HepG2 (cell line): ENCODE data around the gene CDK11B. TPM values are rescaled to one million over a fixed set of nuclear protein-coding genes. Genes with fewer than 3 reads are reported as not detected.

Experiments used
- ARHGAP35 ChIP-seq: sonication (generic); formaldehyde crosslinking; IDR thresholded peaks from 2 replicates; pipeline ENCODE4 v1.9.0; 2022; ENCODE audit warnings: mild to moderate bottlenecking, inconsistent platforms, moderate library complexity, missing genetic modification reagents, borderline replicate concordance
- CREB1 ChIP-seq, 2 experiments: fragments of 450-650 bp in 1 of 2; IDR thresholded peaks; 2 replicates each; pipeline ENCODE4 v1.6.1; 2016 to 2017; ENCODE audit warnings: control low read depth in 1 of 2, mild to moderate bottlenecking in 1 of 2, missing compliant biosample characterization in 1 of 2, missing genetic modification characterization in 1 of 2
- HOXA5 ChIP-seq: sonication (generic); formaldehyde crosslinking; IDR thresholded peaks from 2 replicates; pipeline ENCODE4 v1.4.0; 2020; ENCODE audit warnings: missing genetic modification reagents
- KLF12 ChIP-seq: sonication (generic); formaldehyde crosslinking; IDR thresholded peaks from 2 replicates; pipeline ENCODE4 v1.4.0; 2020; ENCODE audit warnings: missing genetic modification reagents, borderline replicate concordance
- KLF15 ChIP-seq: sonication (generic); formaldehyde crosslinking; IDR thresholded peaks from 2 replicates; pipeline ENCODE4 v1.8.1; 2023; ENCODE audit warnings: borderline replicate concordance, mild to moderate bottlenecking, inconsistent platforms, missing genetic modification reagents, mixed read lengths
- MTA3 ChIP-seq: sonication (generic); formaldehyde crosslinking; IDR thresholded peaks from 2 replicates; pipeline ENCODE4 v1.4.0; 2020; ENCODE audit warnings: missing genetic modification reagents
- MTF2 ChIP-seq: sonication (generic); formaldehyde crosslinking; IDR thresholded peaks from 2 replicates; pipeline ENCODE4 v1.5.0; 2020; ENCODE audit warnings: missing genetic modification reagents, borderline replicate concordance
- NCOR1 ChIP-seq: fragments of 200-600 bp; sonication (generic); IDR thresholded peaks from 2 replicates; pipeline ENCODE4 v1.7.0; 2017; ENCODE audit warnings: antibody characterized with exemption, low read length, borderline replicate concordance
- NRL ChIP-seq: sonication (generic); formaldehyde crosslinking; IDR thresholded peaks from 2 replicates; pipeline ENCODE4 v1.5.0; 2020; ENCODE audit warnings: missing genetic modification reagents, mild to moderate bottlenecking, moderate library complexity, borderline replicate concordance
- PLRG1 ChIP-seq: fragments of 450-650 bp; conservative IDR thresholded peaks from 2 replicates; pipeline ENCODE4 v1.6.1; 2016
- RFXANK ChIP-seq: IDR thresholded peaks from 2 replicates; pipeline ENCODE4 v1.6.1; 2016
- SYNCRIP ChIP-seq: fragments of 200-400 bp; formaldehyde crosslinking; IDR thresholded peaks from 2 replicates; pipeline ENCODE4 v1.6.1; 2018; ENCODE audit warnings: mild to moderate bottlenecking, low read depth, low read length; ENCODE audit not compliant: insufficient read depth
- ZBTB21 ChIP-seq: sonication (generic); formaldehyde crosslinking; IDR thresholded peaks from 2 replicates; pipeline ENCODE4 v1.4.0; 2020; ENCODE audit warnings: missing genetic modification reagents
- ZBTB3 ChIP-seq: sonication (generic); formaldehyde crosslinking; IDR thresholded peaks from 2 replicates; pipeline ENCODE4 v1.4.0; 2020; ENCODE audit warnings: low read depth, mild to moderate bottlenecking, moderate library complexity, missing genetic modification reagents, borderline replicate concordance
- ZNF232 ChIP-seq: sonication (generic); formaldehyde crosslinking; IDR thresholded peaks from 2 replicates; pipeline ENCODE4 v1.4.0; 2020; ENCODE audit warnings: missing genetic modification reagents, borderline replicate concordance
- ZNF460 ChIP-seq: sonication (generic); formaldehyde crosslinking; IDR thresholded peaks from 2 replicates; pipeline ENCODE4 v1.5.1; 2020; ENCODE audit warnings: missing genetic modification reagents, mild to moderate bottlenecking, borderline replicate concordance
- ZNF468 ChIP-seq: sonication (generic); formaldehyde crosslinking; IDR thresholded peaks from 2 replicates; pipeline ENCODE4 v1.8.0; 2022; ENCODE audit warnings: mild to moderate bottlenecking, moderate library complexity, missing genetic modification reagents
- ZNF720 ChIP-seq: sonication (generic); formaldehyde crosslinking; IDR thresholded peaks from 2 replicates; pipeline ENCODE4 v1.4.0; 2020; ENCODE audit warnings: missing genetic modification reagents
- polyA plus RNA-seq, 8 experiments: library from polyadenylated mRNA; depleted of rRNA in 3 of 8; stranded (reverse) in 7 of 8; unstranded in 1 of 8; fragments of >200 nt; fragmentation: Illumina TruSeq in 4 of 8; extraction: Trizol in 4 of 8; gene quantifications; 2 replicates each; pipeline versions ENCODE4 v1.2.1 to v1.2.3, GENCODE V29; 2011 to 2016; ENCODE audit warnings: low read depth in 4 of 8, missing spikeins in 1 of 8, mixed read lengths in 1 of 8; ENCODE audit not compliant: insufficient read depth in 1 of 8
- total RNA-seq, 5 experiments: library from RNA; depleted of rRNA; stranded (reverse); fragments of >200 nt; fragmentation: Illumina TruSeq; extraction: Trizol; gene quantifications; 2 replicates each; pipeline ENCODE4 v1.2.3, GENCODE V29; 2016; ENCODE audit warnings: low read depth in 1 of 5
- TF ChIP-seq, protein P1 (sequence below): sonication (generic); formaldehyde crosslinking; IDR thresholded peaks from 2 replicates; pipeline ENCODE4 v1.5.1; 2020; ENCODE audit warnings: mild to moderate bottlenecking, missing genetic modification reagents
- TF ChIP-seq, protein P2 (sequence below): sonication (generic); formaldehyde crosslinking; IDR thresholded peaks from 2 replicates; pipeline ENCODE4 v1.4.0; 2020; ENCODE audit warnings: low read depth, mild to moderate bottlenecking, missing genetic modification reagents
- TF ChIP-seq, protein P3 (sequence below): IDR thresholded peaks from 2 replicates; pipeline ENCODE4 v1.6.1; 2016; ENCODE audit warnings: missing biosample characterization, missing genetic modification reagents, low read depth

The CDK11B gene
- total and polyA plus RNA-seq, 2 of the 13 experiments (the other 11 are each of a cell fraction or from before 2014, with no cell fraction given): 3.6 to 15.1 TPM

DNA sequence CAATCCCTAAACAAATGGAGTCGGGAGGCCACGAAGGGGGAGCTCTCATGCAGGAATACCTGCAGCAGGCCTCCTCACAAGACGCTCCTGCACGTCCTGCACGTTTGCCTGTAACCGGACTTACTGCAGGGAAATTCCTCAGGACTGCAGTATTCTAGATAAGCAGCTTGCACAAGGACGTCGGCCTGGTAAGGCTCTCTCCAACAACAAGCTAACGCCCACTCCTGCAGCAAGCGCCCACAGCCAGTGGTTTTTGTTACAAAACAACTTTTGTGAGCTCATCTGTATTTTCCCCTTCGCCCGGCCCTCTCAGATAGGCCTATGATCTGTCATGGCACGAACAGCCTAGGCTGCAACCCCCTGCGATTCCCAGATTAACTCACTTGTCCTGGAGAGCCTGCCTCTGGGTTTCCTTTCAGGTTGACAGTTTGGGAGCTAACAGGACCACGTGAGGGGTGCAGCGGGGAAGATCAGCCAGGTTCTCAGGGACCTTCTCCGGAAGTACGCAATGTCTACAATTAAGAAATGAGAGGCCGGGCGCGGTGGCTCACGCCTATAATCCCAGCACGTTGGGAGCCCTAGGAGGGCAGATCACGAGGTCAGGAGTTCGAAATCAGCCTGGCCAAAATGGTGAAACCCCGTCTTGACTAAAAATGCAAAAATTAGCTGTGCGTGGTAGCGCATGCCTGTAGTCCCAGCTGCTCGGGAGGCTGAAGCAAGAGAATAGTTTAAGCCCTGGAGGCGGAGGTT lies 44.4 kb downstream of the CDK11B start (continued):
- TF ChIP-seq ARHGAP35 (CRISPR knock-in tag): no peak
- TF ChIP-seq CREB1 (IDR thresholded peaks at IDR 0.05): no peak
- peak; percentile 65 for TF ChIP-seq CREB1 (CRISPR knock-in tag; IDR thresholded peaks at IDR 0.05)
- peak; percentile 40; the same call in 1 of the 2 replicates for TF ChIP-seq KLF12 (CRISPR knock-in tag)
- TF ChIP-seq, protein P1, sequence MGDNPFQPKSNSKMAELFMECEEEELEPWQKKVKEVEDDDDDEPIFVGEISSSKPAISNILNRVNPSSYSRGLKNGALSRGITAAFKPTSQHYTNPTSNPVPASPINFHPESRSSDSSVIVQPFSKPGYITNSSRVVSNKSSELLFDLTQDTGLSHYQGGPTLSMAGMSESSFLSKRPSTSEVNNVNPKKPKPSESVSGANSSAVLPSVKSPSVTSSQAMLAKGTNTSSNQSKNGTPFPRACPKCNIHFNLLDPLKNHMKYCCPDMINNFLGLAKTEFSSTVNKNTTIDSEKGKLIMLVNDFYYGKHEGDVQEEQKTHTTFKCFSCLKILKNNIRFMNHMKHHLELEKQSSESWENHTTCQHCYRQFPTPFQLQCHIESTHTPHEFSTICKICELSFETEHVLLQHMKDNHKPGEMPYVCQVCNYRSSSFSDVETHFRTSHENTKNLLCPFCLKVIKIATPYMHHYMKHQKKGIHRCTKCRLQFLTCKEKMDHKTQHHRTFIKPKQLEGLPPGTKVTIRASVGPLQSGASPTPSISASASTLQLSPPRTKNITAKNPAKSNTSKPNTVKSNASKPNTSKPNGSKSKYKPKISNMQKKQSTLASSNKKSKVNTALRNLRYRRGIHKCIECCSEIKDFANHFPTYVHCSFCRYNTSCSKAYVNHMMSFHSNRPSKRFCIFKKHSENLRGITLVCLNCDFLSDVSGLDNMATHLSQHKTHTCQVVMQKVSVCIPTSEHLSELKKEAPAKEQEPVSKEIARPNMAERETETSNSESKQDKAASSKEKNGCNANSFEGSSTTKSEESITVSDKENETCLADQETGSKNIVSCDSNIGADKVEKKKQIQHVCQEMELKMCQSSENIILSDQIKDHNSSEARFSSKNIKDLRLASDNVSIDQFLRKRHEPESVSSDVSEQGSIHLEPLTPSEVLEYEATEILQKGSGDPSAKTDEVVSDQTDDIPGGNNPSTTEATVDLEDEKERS (CRISPR knock-in tag): peak; percentile 68; the same call in 1 of the 2 replicates
- TF ChIP-seq ZNF468 (CRISPR knock-in tag): no peak
- TF ChIP-seq ZNF232 (CRISPR knock-in tag): no peak
- no peak for TF ChIP-seq ZBTB3 (CRISPR knock-in tag)
- peak; percentile 78 for TF ChIP-seq ZBTB21 (CRISPR knock-in tag)
- no peak for TF ChIP-seq ZNF720 (CRISPR knock-in tag)
- TF ChIP-seq HOXA5 (CRISPR knock-in tag): no peak
- 0 out of 2 replicates have a peak, but pooled peaks have one; percentile 9 for TF ChIP-seq NRL (CRISPR knock-in tag)
- TF ChIP-seq, protein P2, sequence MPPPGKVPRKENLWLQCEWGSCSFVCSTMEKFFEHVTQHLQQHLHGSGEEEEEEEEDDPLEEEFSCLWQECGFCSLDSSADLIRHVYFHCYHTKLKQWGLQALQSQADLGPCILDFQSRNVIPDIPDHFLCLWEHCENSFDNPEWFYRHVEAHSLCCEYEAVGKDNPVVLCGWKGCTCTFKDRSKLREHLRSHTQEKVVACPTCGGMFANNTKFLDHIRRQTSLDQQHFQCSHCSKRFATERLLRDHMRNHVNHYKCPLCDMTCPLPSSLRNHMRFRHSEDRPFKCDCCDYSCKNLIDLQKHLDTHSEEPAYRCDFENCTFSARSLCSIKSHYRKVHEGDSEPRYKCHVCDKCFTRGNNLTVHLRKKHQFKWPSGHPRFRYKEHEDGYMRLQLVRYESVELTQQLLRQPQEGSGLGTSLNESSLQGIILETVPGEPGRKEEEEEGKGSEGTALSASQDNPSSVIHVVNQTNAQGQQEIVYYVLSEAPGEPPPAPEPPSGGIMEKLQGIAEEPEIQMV (CRISPR knock-in tag): 0 out of 2 replicates have a peak, but pooled peaks have one; percentile 35
- TF ChIP-seq ZNF460 (CRISPR knock-in tag): no peak
- no peak for TF ChIP-seq NCOR1
- TF ChIP-seq, protein P3, sequence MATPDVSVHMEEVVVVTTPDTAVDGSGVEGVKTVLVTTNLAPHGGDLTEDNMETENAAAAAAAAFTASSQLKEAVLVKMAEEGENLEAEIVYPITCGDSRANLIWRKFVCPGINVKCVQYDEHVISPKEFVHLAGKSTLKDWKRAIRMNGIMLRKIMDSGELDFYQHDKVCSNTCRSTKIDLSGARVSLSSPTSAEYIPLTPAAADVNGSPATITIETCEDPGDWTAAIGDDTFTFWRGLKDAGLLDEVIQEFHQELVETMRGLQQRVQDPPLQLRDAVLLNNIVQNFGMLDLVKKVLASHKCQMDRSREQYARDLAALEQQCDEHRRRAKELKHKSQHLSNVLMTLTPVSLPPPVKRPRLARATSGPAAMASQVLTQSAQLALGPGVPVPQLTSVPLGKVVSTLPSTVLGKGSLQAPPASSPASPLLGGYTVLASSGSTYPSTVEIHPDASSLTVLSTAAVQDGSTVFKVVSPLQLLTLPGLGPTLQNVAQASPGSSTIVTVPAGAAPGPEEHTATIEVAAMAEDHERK: no peak
- TF ChIP-seq KLF15 (CRISPR knock-in tag): no peak
- TF ChIP-seq PLRG1: no peak
- TF ChIP-seq RFXANK (CRISPR knock-in tag): no peak
- no peak for TF ChIP-seq MTF2
- TF ChIP-seq SYNCRIP: no peak
- TF ChIP-seq MTA3 (CRISPR knock-in tag): no peak
